Small intestine (tissue), 7 donors: Measurements from ENCODE around the gene AGR3. TPM values are rescaled to one million over a fixed set of nuclear protein-coding genes. Genes with fewer than 3 reads are reported as not detected.

ENCODE experiments used
- DNase-seq, 2 donors: peaks; one replicate each; pipeline versions ENCODE4 v3.0.0 to v3.0.0-alpha.2; 2013
- FAIRE-seq: peaks from 2 replicates; lab custom pipeline; 2012; peaks lifted over from hg19 to GRCh38; lab: Jason Lieb, UNC
- H3K27ac ChIP-seq, 3 donors: one replicate each; pipeline ENCODE4 v1.5.1; 2013; ENCODE audit warnings: low read length in 2 of 3, mild to moderate bottlenecking in 2 of 3, control low read depth in 1 of 3, inconsistent platforms in 1 of 3, low read depth in 1 of 3, moderate library complexity in 1 of 3
- H3K27me3 ChIP-seq, 3 donors: one replicate each; pipeline ENCODE4 v1.6.1; 2013; ENCODE audit warnings: low read length in 3 of 3, inconsistent platforms in 1 of 3; ENCODE audit not compliant: control insufficient read depth in 3 of 3, insufficient read depth in 3 of 3
- H3K36me3 ChIP-seq, 3 donors: one replicate each; pipeline ENCODE4 v1.6.1; 2013; ENCODE audit warnings: low read length in 3 of 3, inconsistent platforms in 1 of 3, low read depth in 1 of 3, mild to moderate bottlenecking in 1 of 3, moderate library complexity in 1 of 3; ENCODE audit not compliant: control insufficient read depth in 3 of 3, insufficient read depth in 2 of 3
- H3K4me1 ChIP-seq, 3 donors: one replicate each; pipeline ENCODE4 v1.6.1; 2013; ENCODE audit warnings: low read length in 2 of 3, inconsistent platforms in 1 of 3, low read depth in 1 of 3, mild to moderate bottlenecking in 1 of 3, moderate library complexity in 1 of 3; ENCODE audit not compliant: control insufficient read depth in 3 of 3, insufficient read depth in 2 of 3
- H3K4me3 ChIP-seq, 3 donors: one replicate each; pipeline ENCODE4 v1.5.1; 2013; ENCODE audit warnings: low read length in 3 of 3, control low read depth in 1 of 3, inconsistent platforms in 1 of 3, low read depth in 1 of 3, mild to moderate bottlenecking in 1 of 3, moderate library complexity in 1 of 3
- H3K9me3 ChIP-seq, 2 donors: one replicate each; pipeline ENCODE4 v1.6.1; 2013; ENCODE audit warnings: low read depth in 1 of 2, low read length in 1 of 2; ENCODE audit not compliant: control insufficient read depth in 2 of 2, insufficient read depth in 1 of 2
- WGBS, 3 donors: extraction: QIAGEN DNeasy Blood & Tissue Kit; methylation state at CpG; one replicate each; pipeline ENCODE4 v1.1.7; 2013; 5-methylcytosine and 5-hydroxymethylcytosine counted together
- polyA plus RNA-seq, 4 donors: library from polyadenylated mRNA; stranded (reverse) in 3 of 4; unstranded in 1 of 4; fragments of 200-250 nt in 3 of 4; fragments of 120-200 nt in 1 of 4; gene quantifications; one replicate each; pipeline versions ENCODE4 v1.2.1 to v1.2.3, GENCODE V29; 2013
- donor health status: healthy with polysubstance abuse.
- donor health status: control.
- donor health status: control.
- donor health status: Bipolar disorder and iron deficiency.
- donor health status: healthy.

Gene AGR3
- polyA plus RNA-seq, 4 donors = 215 to 509 (median 305) TPM

DNA sequence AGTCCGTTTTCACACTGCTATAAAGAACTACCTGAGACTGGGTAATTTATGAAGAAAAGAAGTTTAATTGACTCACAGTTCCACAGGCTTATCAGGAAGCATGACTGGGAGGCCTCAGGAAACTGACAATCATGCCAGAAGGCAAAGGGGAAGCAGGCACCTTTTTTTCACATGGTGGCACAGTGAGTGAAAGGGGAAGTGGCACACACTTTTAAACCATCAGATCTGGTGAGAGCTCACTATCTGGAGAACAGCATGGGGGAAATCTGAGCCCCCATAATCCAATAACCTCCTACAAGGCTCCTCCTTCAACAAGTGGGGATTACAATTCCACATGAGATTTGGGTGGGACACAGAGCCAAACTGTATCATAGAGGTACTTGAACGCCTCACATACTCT lies 30.0 kb downstream of the AGR3 start:
- 24 to 36% (median 35%) methylated on average over 2 of the region's 2 CpGs for WGBS, 3 donors
- Histone ChIP-seq H3K36me3 (peaks cover 0 to 3% (median 3%) of the 10 kb centered on the region in 3 donors), H3K4me3 (no peak overlapping the region), H3K27ac (peak overlapping the region in 1 of 3 donors; percentile 31), H3K9me3 (no peaks in the 10 kb centered on the region), H3K4me1 (peaks cover 0 to 33% (median 3%) of the 10 kb centered on the region in 3 donors), H3K27me3 (no peaks in the 10 kb centered on the region)
- DNase-seq = peak; percentile 41 to 45
- FAIRE-seq = no peak

DNA sequence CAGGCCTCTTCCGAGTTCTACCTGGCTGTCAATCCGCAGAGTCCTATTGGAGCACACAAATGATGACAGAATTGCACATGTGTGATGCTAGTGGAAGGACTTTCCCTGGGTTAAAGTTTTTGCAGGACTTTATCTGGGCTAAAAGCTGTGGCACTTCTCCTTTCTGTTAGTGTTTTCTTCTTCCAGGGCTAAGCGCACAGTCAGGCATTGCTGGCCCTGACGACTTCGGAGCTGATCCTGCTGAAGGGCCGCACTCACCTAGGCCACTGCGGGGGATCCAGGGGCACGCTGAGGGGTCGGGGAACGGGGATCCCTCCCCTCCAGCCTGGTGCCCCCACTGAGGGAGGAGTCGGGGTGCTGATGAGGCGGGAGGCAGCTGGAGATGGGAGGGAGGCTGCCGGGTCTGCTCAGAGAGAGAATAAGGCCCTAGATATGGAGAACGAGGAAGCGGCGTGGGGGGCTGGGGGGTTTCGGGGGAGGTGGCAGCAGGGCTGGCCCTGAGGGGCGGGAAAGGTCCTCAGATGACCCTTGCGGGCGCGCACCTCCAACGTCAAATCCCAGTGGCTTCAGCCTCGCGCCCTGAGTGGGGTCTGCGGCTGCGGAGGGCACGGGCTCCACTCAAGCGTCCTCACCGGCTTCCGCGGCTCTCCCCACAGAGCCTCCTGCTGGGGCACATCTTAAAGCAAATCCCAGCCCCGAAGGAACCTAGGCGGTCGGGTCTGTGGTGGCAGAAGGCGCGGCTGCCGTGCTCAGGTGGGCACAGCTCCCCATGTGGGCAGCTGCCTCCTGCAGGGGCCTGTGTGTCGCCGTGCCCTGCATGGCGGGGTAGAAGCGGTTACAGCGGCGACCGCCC lies 30.9 kb downstream of the AGR3 start:
- FAIRE-seq (no peak), DNase-seq (no peak)
- no peaks in the 10 kb centered on the region for H3K9me3 ChIP-seq
- no peaks in the 10 kb centered on the region for H3K27me3 ChIP-seq
- peak overlapping the region in 1 of 3 donors; percentile 5 for H3K27ac ChIP-seq
- peaks cover 0 to 3% (median 2%) of the 10 kb centered on the region in 3 donors for H3K36me3 ChIP-seq
- peaks cover 0 to 39% (median 3%) of the 10 kb centered on the region in 3 donors for H3K4me1 ChIP-seq
- 78 to 91% (median 79%) methylated on average over 44 of the region's 44 CpGs for whole genome bisulfite sequencing, 3 donors
- H3K4me3 ChIP-seq = no peak overlapping the region

DNA sequence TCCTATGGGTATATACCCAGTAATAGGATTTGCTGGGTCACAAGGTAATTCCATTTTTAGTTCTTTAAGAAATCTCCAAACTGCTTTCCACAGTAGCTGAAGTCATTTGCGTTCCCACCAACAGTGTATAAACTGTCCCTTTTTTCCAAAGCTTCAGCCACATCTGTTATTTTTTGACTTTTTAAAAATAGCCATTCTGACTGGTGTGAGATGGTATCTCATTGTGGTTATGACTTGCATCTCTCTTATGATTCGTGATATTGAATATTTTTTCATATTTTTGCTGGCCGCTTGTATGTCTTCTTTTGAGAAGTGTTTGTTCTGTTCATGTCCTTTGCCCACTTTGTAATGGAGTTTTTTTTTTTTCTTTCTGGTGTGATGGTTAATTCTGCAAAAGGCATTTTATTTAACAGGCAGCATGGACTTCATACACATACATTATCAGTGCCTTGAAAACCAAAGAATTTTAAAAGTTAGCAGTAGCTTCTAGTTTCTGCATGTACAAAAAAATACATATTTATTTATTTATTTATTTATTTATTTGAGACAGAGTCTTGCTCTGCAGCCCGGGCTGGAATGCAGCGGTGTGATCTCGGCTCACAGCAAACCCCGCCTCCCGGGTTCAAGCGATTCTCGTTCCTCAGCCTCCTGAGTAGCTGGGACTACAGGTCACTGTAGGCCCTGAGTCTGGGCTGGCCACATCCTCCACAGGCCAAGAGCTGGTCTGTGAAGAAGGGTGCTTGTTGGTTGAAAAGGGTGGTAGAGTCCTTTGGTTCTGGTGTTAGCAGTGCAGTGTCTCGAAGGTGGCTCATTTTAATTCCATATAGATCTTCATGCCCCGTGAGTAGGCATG lies 32.3 kb downstream of the AGR3 start:
- no peaks in the 10 kb centered on the region for H3K9me3 ChIP-seq
- DNase-seq = no peak
- H3K4me1 ChIP-seq = peaks cover 0 to 39% (median 3%) of the 10 kb centered on the region in 3 donors
- H3K36me3 ChIP-seq = peaks cover 0 to 1% (median under 1%) of the 10 kb centered on the region in 3 donors
- no peak overlapping the region for H3K27ac ChIP-seq
- no peak overlapping the region for H3K4me3 ChIP-seq
- no peaks in the 10 kb centered on the region for H3K27me3 ChIP-seq
- FAIRE-seq = no peak
- WGBS, 3 donors = 87 to 95% (median 87%) methylated on average over 12 of the region's 12 CpGs

DNA sequence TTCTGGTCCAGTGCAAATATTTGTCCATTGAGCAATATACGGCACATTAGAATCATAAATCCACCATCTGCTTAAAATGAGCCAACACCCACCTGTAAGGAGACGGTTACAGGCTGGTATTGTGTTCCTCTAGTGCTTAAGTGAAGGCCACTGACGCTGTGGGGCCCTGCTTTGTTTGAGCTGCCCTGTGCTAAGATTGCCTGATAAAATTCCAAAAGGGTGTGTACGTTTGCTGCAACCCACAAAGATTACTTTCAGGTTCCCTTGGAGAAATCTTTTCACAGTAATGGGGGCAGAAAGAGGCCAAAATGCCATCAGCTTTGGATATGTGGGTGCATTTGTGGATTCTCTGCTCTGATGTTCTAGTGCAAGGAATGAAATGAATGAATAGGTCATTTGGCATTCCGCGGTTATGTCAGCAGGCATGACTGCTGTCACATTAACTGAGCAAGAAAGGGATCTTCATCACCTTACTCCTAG lies 34.4 kb downstream of the AGR3 start:
- WGBS, 3 donors = 15 to 59% (median 35%) methylated on average over 6 of the region's 6 CpGs
- DNase-seq (peak; percentile 87 to 89), FAIRE-seq (no peak)
- peaks cover 0 to 35% (median 3%) of the 10 kb centered on the region in 3 donors for H3K4me1 ChIP-seq
- H3K36me3 ChIP-seq = no peaks in the 10 kb centered on the region
- no peaks in the 10 kb centered on the region for H3K9me3 ChIP-seq
- H3K27ac ChIP-seq = peak overlapping the region in 2 of 3 donors; percentile 28 to 75
- H3K27me3 ChIP-seq = no peaks in the 10 kb centered on the region
- H3K4me3 ChIP-seq = peak overlapping the region in 1 of 3 donors; percentile 5

DNA sequence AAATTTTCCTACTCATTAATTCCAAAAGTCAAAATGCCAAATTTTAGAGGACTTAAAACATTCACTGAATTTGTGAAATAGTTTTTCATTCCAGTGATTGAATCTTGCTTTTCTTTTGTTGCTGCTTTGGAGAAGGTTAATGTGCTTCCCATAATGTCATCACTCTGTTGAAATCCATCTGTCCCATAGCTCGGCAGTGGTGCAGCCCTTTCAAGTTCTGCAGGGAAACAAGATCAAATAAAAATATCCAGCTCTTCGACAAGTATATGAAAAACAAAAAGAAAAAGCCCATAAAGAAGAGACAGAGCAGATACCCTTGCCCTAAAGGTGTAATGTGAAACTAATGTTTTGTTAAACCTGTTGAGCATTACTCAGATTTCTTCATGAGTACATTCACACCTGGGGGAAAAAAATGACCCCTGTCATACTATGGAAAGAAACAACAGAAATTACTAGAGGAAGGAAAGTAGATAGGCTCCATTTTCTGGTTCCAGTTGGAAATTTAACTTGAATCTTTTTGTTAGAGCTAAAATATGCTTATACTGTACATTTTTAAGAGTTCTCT lies 35.1 kb downstream of the AGR3 start:
- Histone ChIP-seq H3K9me3 (no peaks in the 10 kb centered on the region), H3K4me3 (peak overlapping the region in 1 of 3 donors; percentile 5), H3K4me1 (peaks cover 0 to 29% (median 3%) of the 10 kb centered on the region in 3 donors), H3K27ac (peak overlapping the region in 1 of 3 donors; percentile 75), H3K27me3 (no peaks in the 10 kb centered on the region), H3K36me3 (no peaks in the 10 kb centered on the region)
- WGBS, 3 donors = 24 to 50% (median 25%) methylated on average over 2 of the region's 2 CpGs
- DNase-seq (no peak), FAIRE-seq (no peak)

DNA sequence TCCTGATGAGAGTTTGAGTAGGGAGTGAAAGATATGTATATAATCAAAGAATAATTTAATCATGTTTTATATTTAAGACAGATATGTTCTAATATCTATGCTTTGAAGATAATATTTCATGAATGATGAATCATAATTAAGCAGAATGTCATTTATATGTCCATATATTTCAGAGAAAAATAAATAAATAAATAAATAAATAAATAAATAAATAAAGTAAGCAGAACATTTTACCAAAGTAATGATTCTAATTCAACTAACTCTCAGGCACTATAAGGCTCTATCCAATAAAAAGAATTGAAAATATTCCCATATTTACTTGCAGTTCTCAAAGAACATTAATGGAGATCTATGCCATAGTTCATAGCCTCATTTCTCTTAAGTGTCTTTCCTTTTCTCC lies 36.0 kb downstream of the AGR3 start:
- Histone ChIP-seq H3K27ac (no peak overlapping the region), H3K27me3 (no peaks in the 10 kb centered on the region), H3K9me3 (no peaks in the 10 kb centered on the region), H3K36me3 (no peaks in the 10 kb centered on the region), H3K4me1 (peaks cover 0 to 28% (median 3%) of the 10 kb centered on the region in 3 donors), H3K4me3 (no peak overlapping the region)
- FAIRE-seq (no peak), DNase-seq (no peak)

DNA sequence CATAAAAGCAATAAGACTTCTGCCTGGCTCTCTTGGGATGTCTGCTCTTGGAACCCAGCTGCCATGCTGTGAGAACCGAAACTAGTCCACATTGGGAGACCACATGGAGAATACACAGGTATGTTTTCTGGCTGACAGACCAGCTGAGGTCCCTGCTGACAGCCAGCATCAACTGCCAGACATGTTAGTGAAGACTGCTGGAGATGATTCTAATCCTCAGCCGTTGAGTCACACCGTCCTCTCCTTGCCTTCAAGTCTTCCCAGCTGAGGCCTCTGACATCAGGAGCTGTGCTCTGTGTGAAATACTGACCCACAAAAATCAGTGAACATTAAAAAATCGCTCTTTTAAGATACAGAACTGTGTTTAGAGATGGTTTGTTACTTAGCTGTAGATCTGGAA lies 40.1 kb downstream of the AGR3 start:
- no peak for FAIRE-seq
- Histone ChIP-seq H3K4me1 (peaks cover 0 to 5% (median 0%) of the 10 kb centered on the region in 3 donors), H3K27ac (no peak overlapping the region), H3K36me3 (no peaks in the 10 kb centered on the region), H3K4me3 (no peak overlapping the region), H3K27me3 (no peaks in the 10 kb centered on the region), H3K9me3 (peaks cover 0 to under 1% of the 10 kb centered on the region in 2 donors)
- DNase-seq = no peak
- WGBS, 3 donors = 87 to 93% (median 88%) methylated on average over 4 of the region's 4 CpGs

DNA sequence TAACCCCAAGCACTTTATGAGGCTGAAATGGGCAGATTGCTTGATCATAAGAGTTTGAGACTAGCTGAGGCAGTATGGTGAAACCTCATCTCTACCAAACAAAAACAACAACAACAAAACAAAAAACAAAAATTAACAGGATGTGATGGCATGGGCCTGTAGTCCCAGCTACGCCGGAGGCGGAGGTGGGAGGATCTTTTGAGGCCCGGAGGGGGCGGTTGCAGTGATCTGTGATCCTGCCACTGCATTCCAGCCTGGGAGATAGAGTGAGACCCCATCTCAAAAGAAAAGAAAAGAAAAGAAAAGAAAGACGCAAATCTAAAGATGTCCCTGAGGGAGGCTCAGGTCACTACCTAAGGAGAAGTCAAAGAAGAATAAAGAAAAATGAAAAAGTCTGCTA lies 41.7 kb downstream of the AGR3 start:
- peaks cover 0 to 5% of the 10 kb centered on the region in 2 donors for H3K9me3 ChIP-seq
- DNase-seq (no peak), FAIRE-seq (no peak)
- H3K27me3 ChIP-seq = no peaks in the 10 kb centered on the region
- no peaks in the 10 kb centered on the region for H3K36me3 ChIP-seq
- no peak overlapping the region for H3K27ac ChIP-seq
- H3K4me3 ChIP-seq = no peak overlapping the region
- 95 to 97% (median 97%) methylated on average over 6 of the region's 6 CpGs for WGBS, 3 donors
- H3K4me1 ChIP-seq = no peaks in the 10 kb centered on the region
